ENCODE measurements around the gene NECTIN4.

GRCh38 chr1:161095230-161095629 lies 5.9 kb upstream of the NECTIN4 start:
- TF ChIP-seq CTCF (IDR thresholded peaks at IDR 0.05), result no peak
- no peak for TF ChIP-seq POLR2A (IDR thresholded peaks at IDR 0.05)

Data from esophagus squamous epithelium (tissue), 4 donors.